Measurements from ENCODE around the gene WBP11. TPM values are rescaled to one million over a fixed set of nuclear protein-coding genes. Genes with fewer than 3 reads are reported as not detected.

Gene WBP11
- total RNA-seq, 2 donors from 2014 or later = 19.9 to 21.9 TPM

GRCh38 chr12:14810167-14810952 is 7.1 kb upstream of the WBP11 start:
- no peaks in the 10 kb centered on the region for H3K36me3 ChIP-seq
- no peak for TF ChIP-seq CTCF (IDR thresholded peaks at IDR 0.05)
- H3K9me3 ChIP-seq = no peaks in the 10 kb centered on the region
- H3K27me3 ChIP-seq = no peaks in the 10 kb centered on the region
- no peak overlapping the region for H3K27ac ChIP-seq
- no peak overlapping the region for H3K4me3 ChIP-seq
- no peaks in the 10 kb centered on the region for H3K4me1 ChIP-seq
- DNase-seq (ENCODE audit: low spot score) = no peak

- TF ChIP-seq CTCF (IDR thresholded peaks at IDR 0.05) = no peak
Measured at GRCh38 chr12:14803830-14804160, 517 bp upstream of the WBP11 start.

GRCh38 chr12:14802721-14803010 is 612 bp downstream of the WBP11 start:
- Histone ChIP-seq H3K9me3 (no peaks in the 10 kb centered on the region), H3K4me1 (peaks cover 0 to 19% of the 10 kb centered on the region in 2 donors), H3K27ac (peak overlapping the region; percentile 93 to 96), H3K36me3 (peaks cover 18% of the 10 kb centered on the region), H3K4me3 (peak overlapping the region; percentile 89 to 95), H3K27me3 (no peaks in the 10 kb centered on the region)
- DNase-seq (ENCODE audit: low spot score) = no peak
- no peak for TF ChIP-seq CTCF (IDR thresholded peaks at IDR 0.05)

More at GRCh38 chr12:14803830-14804160, 517 bp upstream of the WBP11 start:
- Histone ChIP-seq H3K4me1 (peaks cover 0 to 19% of the 10 kb centered on the region in 2 donors), H3K4me3 (peak overlapping the region; percentile 56 to 89), H3K27me3 (no peaks in the 10 kb centered on the region), H3K27ac (peak overlapping the region; percentile 93 to 96), H3K9me3 (no peaks in the 10 kb centered on the region), H3K36me3 (peaks cover 6% of the 10 kb centered on the region)
- DNase-seq (ENCODE audit: low spot score) = no peak

- peak overlapping the region; percentile 89 to 95 for H3K4me3 ChIP-seq
- H3K27me3 ChIP-seq = no peaks in the 10 kb centered on the region
- no peaks in the 10 kb centered on the region for H3K9me3 ChIP-seq
- H3K36me3 ChIP-seq = peaks cover 22% of the 10 kb centered on the region
- TF ChIP-seq CTCF (IDR thresholded peaks at IDR 0.05) = no peak
- peaks cover 0 to 19% of the 10 kb centered on the region in 2 donors for H3K4me1 ChIP-seq
- DNase-seq (ENCODE audit: low spot score) = no peak
- peak overlapping the region in 1 of 2 donors; percentile 96 for H3K27ac ChIP-seq
Measured at GRCh38 chr12:14802247-14802646, 1.0 kb downstream of the WBP11 start.

- Histone ChIP-seq H3K9me3 (no peaks in the 10 kb centered on the region), H3K36me3 (peaks cover 82% of the 10 kb centered on the region), H3K27me3 (no peaks in the 10 kb centered on the region), H3K27ac (no peak overlapping the region), H3K4me1 (no peaks in the 10 kb centered on the region), H3K4me3 (no peak overlapping the region)
- DNase-seq (ENCODE audit: low spot score) = no peak
- TF ChIP-seq CTCF (IDR thresholded peaks at IDR 0.05) = no peak
Measured at GRCh38 chr12:14795028-14795448, 8.2 kb downstream of the WBP11 start.

GRCh38 chr12:14785568-14785967 is 17.7 kb downstream of the WBP11 start:
- no peak overlapping the region for H3K4me3 ChIP-seq

More at GRCh38 chr12:14785568-14785967, 17.7 kb downstream of the WBP11 start:
- Histone ChIP-seq H3K27me3 (no peaks in the 10 kb centered on the region), H3K36me3 (peaks cover 52% of the 10 kb centered on the region), H3K9me3 (no peaks in the 10 kb centered on the region), H3K27ac (no peak overlapping the region), H3K4me1 (no peaks in the 10 kb centered on the region)
- no peak for DNase-seq (ENCODE audit: low spot score)
- TF ChIP-seq CTCF (IDR thresholded peaks at IDR 0.05) = no peak
